Gastrocnemius medialis (tissue), 4 donors: Measurements from ENCODE around the gene PLGRKT. TPM values are rescaled to one million over a fixed set of nuclear protein-coding genes. Genes with fewer than 3 reads are reported as not detected.
"Not testable (repeated sequence)": the region's sequence is repeated elsewhere in the genome, so short reads cannot be mapped to it uniquely, and the experiment has no call there.

Experiments
- ATAC-seq, 2 donors: fragments of 150-250 bp; one replicate each; pipeline ENCODE4 v1.9.1; 2016
- DNase-seq, 2 donors: peaks; one replicate each; pipeline ENCODE4 v3.0.0-alpha.2; 2019
- H3K27ac ChIP-seq, 4 donors: fragments of 200-600 bp; sonication (generic); 1 replicate in 1 of 4; 2 replicates in 3 of 4; pipeline ENCODE4 v1.5.1; 2016 to 2018; ENCODE audit warnings: mild to moderate bottlenecking in 2 of 4, moderate library complexity in 1 of 4
- H3K27me3 ChIP-seq, 3 donors: fragments of 200-600 bp; sonication (generic) in 2 of 3; 1 replicate in 1 of 3; 2 replicates in 2 of 3; pipeline versions ENCODE4 v1.5.1 to v1.6.0; 2016 to 2019; ENCODE audit warnings: mild to moderate bottlenecking in 1 of 3, moderate library complexity in 1 of 3
- H3K36me3 ChIP-seq, 2 donors: fragments of 200-600 bp; sonication (generic) in 1 of 2; one replicate each; pipeline ENCODE4 v1.5.1; 2017 to 2018
- H3K4me1 ChIP-seq, 2 donors: fragments of 200-600 bp; sonication (generic) in 1 of 2; one replicate each; pipeline ENCODE4 v1.5.1; 2016 to 2017; ENCODE audit warnings: mild to moderate bottlenecking in 2 of 2
- H3K4me3 ChIP-seq, 4 donors: fragments of 200-600 bp; sonication (generic) in 3 of 4; 1 replicate in 1 of 4; 2 replicates in 3 of 4; pipeline ENCODE4 v1.5.1; 2016 to 2019; ENCODE audit warnings: mild to moderate bottlenecking in 2 of 4
- H3K9me3 ChIP-seq, 3 donors: fragments of 200-600 bp; sonication (generic) in 2 of 3; 1 replicate in 1 of 3; 2 replicates in 2 of 3; pipeline ENCODE4 v1.5.1; 2016 to 2019
- POLR2A ChIP-seq, 2 donors: fragments of 450-650 bp; IDR thresholded peaks; one replicate each; pipeline ENCODE4 v1.6.1; 2017; ENCODE audit warnings: antibody characterized with exemption in 2 of 2, mild to moderate bottlenecking in 2 of 2, moderate library complexity in 2 of 2
- in situ Hi-C, 4 donors: fragments of 200-750 bp; cut with MboI; loops; one replicate each; pipeline versions ENCODE4 v1.15.0 to v1.8.0; 2017; ENCODE audit warnings: low sequenced_read_pairs in 4 of 4
- intact Hi-C: fragments of 100-400 bp; cut with DNase I; formaldehyde crosslinking; loops from one replicate; pipeline ENCODE4 v1.15.1; 2023; ENCODE audit warnings: low total_unique reads
- total RNA-seq, 4 donors: library from RNA; depleted of rRNA; stranded (reverse); fragments of >200 nt; gene quantifications; one replicate each; pipeline versions ENCODE4 v1.1.0 to v1.2.3, GENCODE V29; 2016
- TF ChIP-seq, protein P1 (sequence below), 5 experiments: fragments of 450-650 bp in 3 of 5; fragments of 200-600 bp in 2 of 5; sonication (generic) in 2 of 5; IDR thresholded peaks in 4 of 5; conservative IDR thresholded peaks in 1 of 5; 1 replicate in 4 of 5; 2 replicates in 1 of 5; pipeline ENCODE4 v1.5.1; 2016 to 2019; ENCODE audit warnings: antibody characterized with exemption in 5 of 5, mild to moderate bottlenecking in 3 of 5, moderate library complexity in 3 of 5

The PLGRKT gene
- total RNA-seq, 4 donors from 2014 or later = 12.3 to 38.1 (median 15.1) TPM

DNA sequence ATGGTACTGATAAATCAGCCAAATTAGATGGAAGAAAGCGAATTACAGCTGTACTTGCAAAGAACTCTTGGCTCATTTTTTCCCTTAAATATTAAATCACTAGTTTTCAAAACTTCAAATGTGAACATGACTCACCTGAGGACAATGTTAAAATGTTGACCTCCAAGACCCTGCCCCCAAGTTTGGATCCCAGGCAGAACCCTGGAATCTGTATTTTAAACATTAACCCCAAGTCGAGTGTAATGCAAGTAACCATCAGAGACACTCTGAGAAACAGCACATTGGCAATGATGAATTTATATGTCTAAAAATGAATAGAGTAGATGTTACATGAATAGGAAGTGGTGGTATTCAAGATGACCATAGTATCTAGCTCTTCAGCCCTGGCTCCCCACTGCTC lies 10.3 kb upstream of the PLGRKT start:
- intact Hi-C loops (loop anchor here (10.0 kb wide), 2 partner anchors 703 to 783 kb away; partner anchors contain the start of genes AK3, PLPP6 and SPATA6L), in situ Hi-C loops (loop anchor here (5.0 to 25.0 kb wide), 5 partner anchors 134 to 761 kb away; partner anchors contain the start of genes CDC37L1 (in 1 of the 4) and RCL1 (in 1 of the 4))
- H3K27ac ChIP-seq = no peak overlapping the region
- peaks cover 8 to 17% of the 10 kb centered on the region in 2 donors for H3K4me1 ChIP-seq
- no peak for DNase-seq
- no peak overlapping the region for H3K4me3 ChIP-seq
- no peaks in the 10 kb centered on the region for H3K36me3 ChIP-seq
- ATAC-seq = no peak
- H3K27me3 ChIP-seq = no peaks in the 10 kb centered on the region
- no peaks in the 10 kb centered on the region for H3K9me3 ChIP-seq
- TF ChIP-seq POLR2A (IDR thresholded peaks at IDR 0.05) = no peak
- TF ChIP-seq, protein P1, sequence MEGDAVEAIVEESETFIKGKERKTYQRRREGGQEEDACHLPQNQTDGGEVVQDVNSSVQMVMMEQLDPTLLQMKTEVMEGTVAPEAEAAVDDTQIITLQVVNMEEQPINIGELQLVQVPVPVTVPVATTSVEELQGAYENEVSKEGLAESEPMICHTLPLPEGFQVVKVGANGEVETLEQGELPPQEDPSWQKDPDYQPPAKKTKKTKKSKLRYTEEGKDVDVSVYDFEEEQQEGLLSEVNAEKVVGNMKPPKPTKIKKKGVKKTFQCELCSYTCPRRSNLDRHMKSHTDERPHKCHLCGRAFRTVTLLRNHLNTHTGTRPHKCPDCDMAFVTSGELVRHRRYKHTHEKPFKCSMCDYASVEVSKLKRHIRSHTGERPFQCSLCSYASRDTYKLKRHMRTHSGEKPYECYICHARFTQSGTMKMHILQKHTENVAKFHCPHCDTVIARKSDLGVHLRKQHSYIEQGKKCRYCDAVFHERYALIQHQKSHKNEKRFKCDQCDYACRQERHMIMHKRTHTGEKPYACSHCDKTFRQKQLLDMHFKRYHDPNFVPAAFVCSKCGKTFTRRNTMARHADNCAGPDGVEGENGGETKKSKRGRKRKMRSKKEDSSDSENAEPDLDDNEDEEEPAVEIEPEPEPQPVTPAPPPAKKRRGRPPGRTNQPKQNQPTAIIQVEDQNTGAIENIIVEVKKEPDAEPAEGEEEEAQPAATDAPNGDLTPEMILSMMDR (IDR thresholded peaks at IDR 0.05 in 4 of 5, conservative IDR thresholded peaks at IDR 0.05 in 1 of 5) = no peak

DNA sequence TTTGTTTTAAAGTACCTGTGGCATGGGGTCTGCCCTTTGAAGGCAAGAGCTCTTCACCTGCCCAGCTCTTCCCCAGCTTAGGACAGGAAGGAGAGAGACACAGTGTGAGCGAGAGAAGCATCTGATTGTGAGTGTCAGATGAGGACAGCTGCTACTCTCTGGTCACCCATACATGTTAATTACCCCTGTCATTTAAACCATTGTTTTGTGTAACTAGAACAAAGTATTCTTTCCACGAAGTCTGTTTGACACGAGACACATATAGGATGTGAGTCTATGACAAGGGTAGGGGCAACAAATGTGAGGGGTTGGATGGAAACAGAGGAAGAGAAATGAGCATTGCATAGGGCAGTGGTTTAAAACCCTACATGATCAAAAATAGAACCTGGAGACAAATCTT lies 9.6 kb upstream of the PLGRKT start:
- Histone ChIP-seq H3K9me3 (no peaks in the 10 kb centered on the region), H3K4me1 (peaks cover 7 to 17% of the 10 kb centered on the region in 2 donors), H3K4me3 (no peak overlapping the region), H3K36me3 (no peaks in the 10 kb centered on the region), H3K27ac (no peak overlapping the region), H3K27me3 (no peaks in the 10 kb centered on the region)
- no peak for TF ChIP-seq POLR2A (IDR thresholded peaks at IDR 0.05)
- TF ChIP-seq, protein P1 (IDR thresholded peaks at IDR 0.05 in 4 of 5, conservative IDR thresholded peaks at IDR 0.05 in 1 of 5) = no peak
- in situ Hi-C loops (loop anchor here (5.0 to 25.0 kb wide), 5 partner anchors 135 to 760 kb away; partner anchors contain the start of genes CDC37L1 (in 1 of the 4) and RCL1 (in 1 of the 4)), intact Hi-C loops (loop anchor here (10.0 kb wide), 2 partner anchors 703 to 783 kb away; partner anchors contain the start of genes AK3, PLPP6 and SPATA6L)
- no peak for DNase-seq
- ATAC-seq = no peak

DNA sequence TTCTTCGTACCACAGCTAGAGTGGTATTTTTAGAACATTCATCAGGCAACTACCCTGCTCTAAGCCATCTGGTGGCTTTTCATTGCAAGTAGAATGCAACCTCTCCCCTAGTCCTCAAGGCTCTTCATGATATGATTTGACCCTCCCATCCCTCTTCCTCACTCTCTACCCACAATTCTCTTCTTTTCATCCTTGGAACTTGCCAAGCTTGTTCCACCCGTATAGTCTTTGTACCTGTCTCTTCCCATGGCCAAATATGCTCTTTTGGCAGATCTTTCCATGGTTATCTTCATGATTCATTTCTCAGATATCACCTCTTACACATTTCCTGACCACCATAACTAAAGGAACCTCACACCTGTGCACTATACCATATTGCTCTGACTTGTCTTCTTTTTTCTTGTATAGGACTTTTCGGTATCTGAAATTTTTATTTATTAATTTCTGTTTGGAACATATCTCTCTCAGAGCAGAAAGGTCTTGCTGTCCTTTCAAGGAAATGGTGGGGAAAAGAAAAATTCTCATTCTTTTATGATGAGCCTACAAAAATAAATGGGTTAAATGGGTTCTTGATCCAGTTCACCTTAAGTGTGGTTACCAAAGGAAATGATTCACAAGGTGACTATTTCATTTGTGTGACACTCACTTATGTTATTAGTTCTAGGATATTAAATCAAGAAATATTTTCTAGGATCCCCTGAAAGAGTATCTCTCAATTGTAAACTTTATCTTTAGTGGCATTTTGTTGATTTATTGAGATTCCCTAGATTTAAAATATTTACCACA lies 8.9 kb upstream of the PLGRKT start:
- H3K9me3 ChIP-seq = no peaks in the 10 kb centered on the region
- ATAC-seq (no peak), DNase-seq (no peak)
- in situ Hi-C loops (loop anchor here (5.0 to 25.0 kb wide), 5 partner anchors 136 to 759 kb away; partner anchors contain the start of genes CDC37L1 (in 1 of the 4) and RCL1 (in 1 of the 4)), intact Hi-C loops (loop anchor here (10.0 kb wide), 2 partner anchors 702 to 782 kb away; partner anchors contain the start of genes AK3, PLPP6 and SPATA6L)
- no peak overlapping the region for H3K4me3 ChIP-seq
- H3K27ac ChIP-seq = no peak overlapping the region
- no peaks in the 10 kb centered on the region for H3K36me3 ChIP-seq
- H3K27me3 ChIP-seq = no peaks in the 10 kb centered on the region
- TF ChIP-seq, protein P1 (IDR thresholded peaks at IDR 0.05 in 4 of 5, conservative IDR thresholded peaks at IDR 0.05 in 1 of 5) = no peak
- H3K4me1 ChIP-seq = peaks cover 7 to 17% of the 10 kb centered on the region in 2 donors

DNA sequence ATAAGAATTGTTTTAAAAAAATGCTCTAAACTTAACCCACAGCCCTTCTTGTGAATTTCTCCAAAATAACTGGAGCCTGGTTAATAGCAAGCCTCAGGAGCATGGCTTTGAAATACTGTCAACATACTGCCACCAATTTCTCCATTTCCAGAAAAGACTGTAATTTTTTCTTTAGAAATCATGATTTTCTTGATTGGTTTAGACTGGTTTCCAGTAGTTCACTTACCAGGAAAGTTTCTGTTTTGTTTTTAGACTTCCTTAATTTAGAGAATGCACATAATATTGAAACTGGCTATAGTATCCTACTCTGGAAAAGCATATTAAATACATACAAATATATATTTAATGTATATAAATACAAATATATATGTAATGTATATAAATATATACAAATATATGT lies 8.2 kb upstream of the PLGRKT start:
- in situ Hi-C loops (loop anchor here (5.0 to 25.0 kb wide), 5 partner anchors 136 to 759 kb away; partner anchors contain the start of genes CDC37L1 (in 1 of the 4) and RCL1 (in 1 of the 4)), intact Hi-C loops (loop anchor here (10.0 kb wide), 2 partner anchors 701 to 781 kb away; partner anchors contain the start of genes AK3, PLPP6 and SPATA6L)

DNA sequence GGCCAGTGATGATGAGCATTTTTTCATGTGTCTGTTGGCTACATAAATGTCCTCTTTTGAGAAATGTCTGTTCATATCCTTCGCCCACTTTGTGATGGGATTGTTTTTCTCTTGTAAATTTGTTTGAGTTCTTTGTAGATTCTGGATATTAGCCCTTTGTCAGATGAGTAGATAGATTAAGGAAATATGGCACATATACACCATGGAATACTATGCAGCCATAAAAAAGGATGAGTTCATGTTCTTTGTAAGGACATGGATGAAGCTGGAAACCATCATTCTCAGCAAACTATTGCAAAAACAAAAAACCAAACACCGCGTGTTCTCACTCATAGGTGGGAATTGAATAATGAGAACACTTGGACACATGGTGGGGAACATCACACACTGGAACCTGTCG lies 7.4 kb upstream of the PLGRKT start:
- not testable (repeated sequence) for H3K36me3 ChIP-seq, H3K27ac ChIP-seq, ATAC-seq, H3K4me1 ChIP-seq, H3K4me3 ChIP-seq, DNase-seq, H3K9me3 ChIP-seq, H3K27me3 ChIP-seq
- in situ Hi-C loops = loop anchor here (5.0 to 25.0 kb wide), 5 partner anchors 137 to 758 kb away; partner anchors contain the start of genes CDC37L1 (in 1 of the 4) and RCL1 (in 1 of the 4)
- intact Hi-C loops = loop anchor here (10.0 kb wide), 2 partner anchors 700 to 780 kb away; partner anchors contain the start of genes AK3, PLPP6 and SPATA6L

More for the DNA sequence above, 8.2 kb upstream of the PLGRKT start:
- ATAC-seq = no peak
- Histone ChIP-seq H3K27me3 (no peaks in the 10 kb centered on the region), H3K4me3 (no peak overlapping the region), H3K27ac (no peak overlapping the region), H3K9me3 (no peaks in the 10 kb centered on the region), H3K36me3 (no peaks in the 10 kb centered on the region), H3K4me1 (peaks cover 1 to 10% of the 10 kb centered on the region in 2 donors)
- DNase-seq = no peak
- TF ChIP-seq, protein P1 (IDR thresholded peaks at IDR 0.05 in 4 of 5, conservative IDR thresholded peaks at IDR 0.05 in 1 of 5) = no peak
- TF ChIP-seq POLR2A (IDR thresholded peaks at IDR 0.05) = no peak
